GOT3 (cell line): ENCODE measurements around the gene GPR137B.

Experiments used
- DNase-seq: peaks from one replicate; lab custom pipeline; 2025; ENCODE audit warnings: mixed read lengths; lab: John Stamatoyannopoulos, UW

GPR137B gene

DNA sequence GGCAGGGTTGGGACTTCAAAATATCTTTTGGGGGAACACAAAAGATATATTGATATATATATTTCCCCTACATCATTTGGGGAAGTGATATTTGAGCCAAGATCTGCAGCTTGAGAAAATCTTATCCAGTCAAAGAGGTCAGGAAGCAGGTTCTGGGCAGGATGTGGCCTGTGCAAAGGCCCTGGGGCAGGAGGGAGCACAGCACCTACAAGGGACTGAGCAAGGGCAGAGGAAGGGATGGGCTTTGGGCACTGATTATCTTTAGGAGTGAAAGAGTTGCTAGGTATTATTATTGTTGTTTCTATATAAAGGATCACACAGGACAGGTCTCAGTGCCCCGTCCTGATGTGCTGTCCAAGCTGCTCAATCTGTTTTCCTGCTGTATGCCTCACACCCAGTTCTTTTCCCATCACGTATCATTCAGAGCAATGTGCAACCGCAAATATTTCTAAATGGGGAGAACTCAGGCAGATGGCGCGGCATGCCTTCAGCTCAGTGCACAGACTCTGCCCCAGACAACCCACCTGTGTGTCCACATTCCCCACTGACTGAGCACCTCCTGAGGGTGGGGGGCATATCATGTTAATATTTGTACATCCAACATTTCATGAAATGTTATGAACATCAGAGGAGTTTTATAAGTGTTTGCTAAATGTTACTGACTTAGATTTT, 28.1 kb upstream of the GPR137B start:
- DNase-seq: no peak

DNA sequence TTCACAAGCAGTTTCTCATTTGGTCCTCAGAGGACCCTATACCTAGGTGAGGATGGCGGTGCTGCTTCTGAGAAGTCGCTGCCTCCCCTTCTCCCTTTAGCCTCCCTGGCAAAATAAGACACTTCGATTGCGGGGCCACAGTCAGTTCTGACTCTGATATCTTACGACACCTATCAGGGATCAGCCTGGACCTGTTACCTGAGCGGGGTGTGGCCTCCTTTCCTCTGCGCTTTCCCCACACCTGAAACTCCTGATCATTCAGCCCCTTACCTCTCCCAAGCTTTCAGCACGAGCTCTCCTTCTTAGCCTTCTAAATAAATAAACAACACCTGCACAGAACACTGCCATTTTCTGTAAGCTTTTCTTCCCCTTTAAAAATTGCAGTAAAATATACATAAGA, 24.6 kb upstream of the GPR137B start:
- no peak for DNase-seq

DNA sequence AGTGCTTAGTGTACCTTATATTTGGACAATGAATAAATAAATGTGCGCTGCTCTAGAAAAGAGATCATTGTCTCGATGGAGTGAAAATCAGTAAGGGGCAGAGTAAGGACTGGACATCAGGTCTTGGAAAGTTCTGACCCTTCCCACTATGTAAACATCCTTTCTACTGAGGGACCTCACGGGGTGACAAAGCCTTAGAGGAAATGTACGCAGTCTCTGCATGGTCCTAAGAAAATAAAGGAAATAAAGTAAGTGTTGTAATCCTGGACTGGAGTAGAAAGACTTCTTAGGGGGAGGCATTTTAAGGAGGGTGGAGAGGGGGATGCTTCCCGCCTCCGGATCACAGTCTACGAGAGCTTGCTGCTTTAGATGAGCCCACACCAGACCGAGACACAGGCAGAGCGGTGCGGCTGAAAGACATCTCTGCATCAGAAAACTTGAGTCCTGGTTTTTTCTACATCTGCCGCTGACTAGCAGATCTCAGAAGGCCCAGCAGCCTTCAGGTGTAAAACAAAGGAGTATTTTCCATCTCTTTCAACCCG, 22.3 kb upstream of the GPR137B start:
- no peak for DNase-seq

DNA sequence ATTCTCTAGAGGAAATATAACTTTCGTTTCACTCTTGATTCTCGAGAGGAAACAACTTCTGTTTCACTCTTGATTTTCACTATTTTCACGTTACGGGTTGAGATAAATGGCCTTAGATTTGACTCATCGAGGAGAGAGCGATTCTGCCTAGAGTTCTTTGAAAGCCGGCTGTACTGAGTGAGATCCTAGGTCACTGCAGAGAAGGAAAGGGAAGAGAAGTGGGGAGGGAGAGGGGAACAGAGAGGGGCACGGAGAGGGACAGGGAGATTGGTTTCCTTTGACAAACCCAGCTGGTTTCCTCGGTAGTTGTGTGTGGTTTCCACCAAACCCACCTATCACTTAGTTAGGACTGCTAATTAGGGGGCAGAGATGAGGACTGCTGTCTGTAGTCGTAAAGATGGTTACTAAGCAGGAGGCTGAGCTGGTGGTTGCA, 21.6 kb upstream of the GPR137B start:
- DNase-seq: no peak

DNA sequence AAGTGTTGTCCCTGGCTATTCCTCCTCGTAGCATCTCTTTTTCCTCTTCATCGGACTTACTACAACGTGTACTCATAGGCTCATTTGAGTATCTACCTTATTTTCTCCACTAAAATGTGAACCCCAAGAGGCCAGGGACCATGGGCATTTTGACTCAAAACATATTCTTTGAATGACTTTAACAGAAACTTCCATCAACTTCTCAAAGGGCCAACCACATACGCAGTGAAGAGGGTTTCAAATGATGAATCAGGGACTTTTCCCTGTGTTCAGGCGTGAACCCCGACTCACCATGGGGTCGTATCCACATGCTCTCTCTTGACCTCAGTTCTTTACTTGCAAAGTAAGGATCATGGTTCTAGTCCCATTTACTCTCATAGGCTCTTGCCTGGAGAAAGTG, 20.2 kb upstream of the GPR137B start:
- DNase-seq: no peak

DNA sequence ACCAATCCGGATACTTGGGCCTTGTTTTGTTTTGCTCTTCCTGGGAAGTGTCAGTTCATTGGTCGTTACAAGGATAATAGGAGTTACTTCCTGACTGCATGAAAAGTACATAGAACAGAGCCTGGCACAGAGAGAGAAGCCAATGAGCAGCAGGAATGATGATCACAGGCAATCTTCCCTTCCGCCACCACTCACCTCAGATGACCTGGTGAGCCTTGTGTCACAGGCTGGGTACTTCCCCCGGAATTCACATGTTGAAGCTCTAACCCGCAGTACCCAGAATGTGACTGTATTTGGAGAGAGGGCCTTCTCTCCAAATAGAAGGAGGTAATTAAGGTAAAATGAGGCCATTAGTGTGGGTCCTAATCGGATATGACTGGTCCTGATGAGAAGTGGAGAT, 18.8 kb upstream of the GPR137B start:
- no peak for DNase-seq

DNA sequence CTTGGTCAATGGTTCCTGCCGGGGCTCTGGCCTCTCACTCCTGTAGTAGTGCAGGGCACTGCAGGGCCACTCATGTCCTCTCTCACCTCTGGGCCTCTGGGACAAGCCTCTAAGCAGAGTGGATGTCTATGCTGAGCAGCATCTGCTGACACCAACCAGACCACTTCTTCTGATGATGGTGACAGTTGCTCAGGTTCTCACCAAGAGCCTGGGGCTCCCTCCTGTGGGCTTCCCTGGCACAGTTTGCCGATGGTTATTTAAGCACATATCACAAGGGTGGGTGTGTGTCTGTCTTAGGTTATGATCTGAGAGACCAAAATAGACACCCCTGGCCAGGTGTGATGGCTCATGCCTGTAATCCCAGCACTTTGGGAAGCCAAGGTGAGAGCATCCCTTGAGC, 17.4 kb upstream of the GPR137B start:
- DNase-seq: no peak

DNA sequence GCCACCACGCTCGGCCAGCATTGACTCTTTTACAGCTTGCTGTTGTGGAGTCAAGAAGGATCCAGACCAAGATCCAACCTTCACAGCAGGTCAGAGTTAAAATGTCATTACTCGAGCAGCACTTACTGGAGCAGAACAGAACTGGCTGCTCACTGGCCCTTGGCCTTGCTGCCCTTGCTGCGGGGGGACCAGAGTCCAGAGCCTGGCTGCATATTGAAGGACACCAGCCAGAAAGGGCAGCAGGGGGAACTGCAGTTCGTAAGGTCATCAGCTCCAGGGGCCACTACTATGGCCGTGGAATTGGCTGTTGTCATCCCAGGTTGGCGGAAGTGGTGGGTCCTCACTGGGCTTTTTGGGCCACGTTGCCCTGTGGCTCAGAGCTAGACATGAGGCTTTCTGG, 15.3 kb upstream of the GPR137B start:
- no peak for DNase-seq

DNA sequence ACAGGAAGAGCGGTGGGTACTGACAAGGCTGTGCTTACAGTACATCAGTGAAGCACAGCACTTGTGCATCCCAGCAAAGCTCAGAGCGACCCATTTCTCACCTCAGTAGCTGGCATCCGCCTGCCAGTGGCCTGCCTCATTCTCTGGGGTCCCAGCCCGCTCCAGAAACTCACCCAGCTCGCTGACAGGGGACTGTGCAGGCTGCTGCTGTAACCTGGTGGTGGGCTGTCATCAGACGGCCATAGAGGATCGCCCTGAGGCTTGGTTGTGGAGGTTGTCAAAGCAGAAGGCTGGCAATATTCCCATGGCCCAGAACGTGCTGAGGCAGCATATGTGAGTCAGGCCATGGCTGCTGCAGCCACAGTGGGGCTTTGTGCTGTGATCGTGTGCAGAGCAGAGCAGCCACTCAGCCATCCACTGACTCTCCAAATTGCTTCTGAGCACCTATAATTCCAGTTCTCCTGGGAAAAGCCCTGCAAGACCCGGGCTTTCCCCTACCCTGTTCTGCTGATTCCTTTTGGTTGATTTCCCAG, 13.6 kb upstream of the GPR137B start:
- DNase-seq: no peak

DNA sequence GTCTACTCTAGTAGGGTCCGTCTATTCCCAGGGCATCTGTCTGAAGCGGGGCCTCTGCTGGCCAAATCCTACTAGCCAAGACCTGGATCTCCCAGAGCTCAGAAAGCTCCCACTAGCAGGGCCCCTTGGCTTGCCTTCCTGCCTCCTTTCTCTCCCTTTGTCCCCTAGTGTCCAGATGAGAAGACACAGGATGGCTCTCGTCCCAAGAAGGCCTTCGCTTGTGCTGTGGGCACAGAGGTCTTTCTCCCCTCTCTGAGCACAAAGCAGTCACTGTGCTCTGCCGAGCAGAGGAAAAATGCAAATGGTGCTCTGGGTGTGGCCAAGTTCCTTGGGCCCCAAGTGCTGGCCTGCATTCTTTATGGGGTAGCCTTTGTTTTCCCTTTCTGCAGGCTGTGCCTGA, 13.0 kb upstream of the GPR137B start:
- no peak for DNase-seq

DNA sequence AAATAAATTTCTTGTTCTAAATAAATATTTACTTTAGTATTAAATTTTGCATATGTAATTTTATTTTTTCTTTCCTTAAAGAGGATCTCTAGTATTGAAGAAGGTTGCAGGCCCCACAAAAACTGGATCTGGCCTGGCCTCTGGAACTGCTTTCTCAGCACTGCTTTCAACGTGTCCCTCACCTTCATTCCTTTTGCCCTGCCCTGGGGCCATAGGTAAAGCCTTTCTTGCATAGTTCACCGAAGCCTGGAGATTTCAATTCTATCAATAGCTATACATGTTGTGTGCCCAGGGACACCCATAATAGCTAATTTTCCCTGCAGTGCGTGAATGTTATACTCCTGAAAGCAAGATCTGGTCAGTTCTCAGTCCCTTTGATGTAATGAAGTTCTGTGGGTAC, 12.0 kb upstream of the GPR137B start:
- DNase-seq: no peak

DNA sequence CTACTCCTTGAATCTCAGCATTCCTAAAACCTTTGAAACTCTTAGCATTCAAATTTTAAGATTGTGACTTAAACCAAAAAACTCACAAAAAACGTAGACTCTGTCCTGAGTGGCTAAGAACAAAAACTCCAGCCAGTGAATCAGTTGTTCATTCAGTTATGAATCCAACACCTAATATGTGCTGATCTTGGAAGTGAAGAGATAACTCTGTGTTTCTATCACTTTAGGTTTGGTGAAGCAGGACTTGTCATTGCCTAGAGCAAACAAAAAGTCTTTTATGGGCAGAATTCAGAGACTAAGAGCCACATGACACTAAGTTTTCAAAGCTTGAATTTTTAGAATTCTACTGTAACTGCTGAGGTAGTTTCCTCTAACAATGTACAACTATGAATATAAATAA, 10.4 kb upstream of the GPR137B start:
- no peak for DNase-seq

DNA sequence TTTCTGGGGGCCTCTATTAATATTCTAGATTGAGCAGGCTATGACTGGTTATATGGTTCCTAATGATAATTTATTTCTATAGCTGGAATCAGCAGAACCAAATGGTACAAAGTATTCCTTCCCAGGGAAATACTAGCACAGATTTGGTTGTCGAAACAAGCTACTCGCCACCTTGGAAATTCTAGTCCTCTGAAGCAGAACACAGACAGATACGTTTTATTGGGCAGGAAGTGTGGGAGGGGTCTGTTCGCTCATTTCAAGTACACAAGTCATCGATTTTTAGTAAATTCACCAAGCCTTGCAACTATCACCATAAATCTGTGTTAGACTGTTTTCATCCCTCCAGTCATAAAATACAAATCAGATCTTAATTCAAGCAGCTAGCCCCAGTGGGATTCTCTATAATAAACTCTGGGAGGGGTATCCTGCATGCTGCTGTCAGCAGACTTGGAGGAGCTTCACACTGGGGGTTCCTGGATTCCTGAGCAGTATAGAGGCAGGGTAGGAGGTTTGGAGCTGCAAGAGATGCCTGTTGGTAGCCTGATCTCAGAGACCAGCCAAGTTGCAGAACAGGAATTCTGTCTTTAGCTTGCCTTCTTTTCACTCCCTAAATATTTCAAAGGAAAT, 9.8 kb upstream of the GPR137B start:
- no peak for DNase-seq

DNA sequence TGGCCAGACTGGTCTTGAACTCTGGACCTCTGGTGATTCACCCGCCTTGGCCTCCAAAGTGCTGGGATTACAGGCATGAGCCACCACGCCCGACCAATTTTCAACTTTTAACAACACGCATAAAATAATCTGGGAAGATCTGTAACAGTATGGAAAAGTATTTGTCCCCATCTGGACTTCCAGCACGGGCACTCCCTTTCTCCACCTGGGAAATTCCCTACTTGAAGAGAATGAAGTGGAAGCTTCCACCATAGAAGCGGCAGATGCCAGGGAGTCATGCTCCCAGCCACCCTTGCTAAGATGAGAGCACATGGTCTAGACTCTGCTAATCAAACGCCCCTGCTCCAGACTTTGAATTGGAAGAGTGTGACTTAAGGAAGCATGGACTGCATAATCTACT, 9.0 kb upstream of the GPR137B start:
- DNase-seq: no peak

DNA sequence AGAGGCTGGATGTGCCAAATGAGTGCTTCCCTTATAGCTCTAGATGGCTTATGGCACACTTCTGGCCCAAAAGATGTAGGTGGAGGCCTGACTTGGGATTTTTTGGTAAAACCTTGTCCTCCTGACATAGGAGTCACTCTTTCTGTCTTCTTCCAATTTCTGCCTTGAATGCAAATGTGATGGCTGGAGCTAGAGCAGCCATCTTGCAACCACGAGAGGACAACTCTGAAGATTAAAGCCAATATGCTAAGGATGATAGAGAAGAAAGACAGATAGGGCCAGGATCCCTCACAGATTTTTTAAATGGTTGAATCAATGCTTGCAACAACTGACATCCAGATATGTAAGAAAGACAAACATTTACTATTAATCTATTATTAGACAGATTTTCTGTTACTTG, 8.5 kb upstream of the GPR137B start:
- no peak for DNase-seq

DNA sequence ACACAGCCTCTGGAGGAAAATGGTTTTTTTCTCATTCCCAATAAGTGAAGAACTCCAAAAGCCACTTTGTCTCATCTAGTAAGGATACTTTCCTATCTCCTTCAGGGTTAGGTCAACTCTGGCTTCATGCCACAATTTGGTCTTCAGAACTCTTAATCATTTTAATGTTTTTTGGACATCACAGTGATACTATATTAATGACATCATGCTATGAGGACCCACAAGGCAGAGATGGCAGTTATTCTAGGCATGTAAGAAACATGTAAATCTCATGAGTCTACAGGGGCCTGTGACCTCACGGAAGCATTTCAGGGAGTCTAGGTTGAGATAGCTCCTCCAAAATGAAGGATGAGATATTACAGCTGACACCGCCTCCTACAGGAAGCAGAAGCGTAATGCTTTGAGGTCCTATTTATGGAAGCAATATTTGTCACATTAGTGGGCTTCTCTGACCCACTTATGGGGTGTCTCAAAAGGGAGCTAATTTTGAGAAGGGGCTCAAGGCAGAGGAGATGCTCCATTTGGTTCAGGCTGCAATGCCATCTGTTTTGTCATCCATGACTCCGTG, 5.0 kb upstream of the GPR137B start:
- DNase-seq: no peak

DNA sequence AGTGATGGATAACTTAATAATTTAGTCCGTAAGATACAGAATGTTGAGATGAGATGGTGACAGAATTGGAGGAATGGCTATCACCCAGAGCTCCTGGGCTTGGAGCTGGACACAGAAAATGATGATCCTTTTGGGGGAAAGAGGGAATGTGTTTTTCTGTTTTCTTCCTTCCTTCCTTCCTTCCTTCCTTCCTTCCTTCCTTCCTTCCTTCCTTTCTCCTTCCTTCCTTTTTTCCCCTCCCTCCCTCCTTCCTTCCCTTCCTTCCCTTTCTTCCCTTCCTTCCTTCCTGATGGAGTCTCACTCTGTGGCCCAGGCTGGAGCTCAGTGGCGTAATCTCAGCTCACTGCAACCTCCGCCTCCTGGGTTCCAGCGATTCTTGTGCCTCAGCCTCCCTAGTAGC, 2.8 kb upstream of the GPR137B start:
- DNase-seq: no peak

DNA sequence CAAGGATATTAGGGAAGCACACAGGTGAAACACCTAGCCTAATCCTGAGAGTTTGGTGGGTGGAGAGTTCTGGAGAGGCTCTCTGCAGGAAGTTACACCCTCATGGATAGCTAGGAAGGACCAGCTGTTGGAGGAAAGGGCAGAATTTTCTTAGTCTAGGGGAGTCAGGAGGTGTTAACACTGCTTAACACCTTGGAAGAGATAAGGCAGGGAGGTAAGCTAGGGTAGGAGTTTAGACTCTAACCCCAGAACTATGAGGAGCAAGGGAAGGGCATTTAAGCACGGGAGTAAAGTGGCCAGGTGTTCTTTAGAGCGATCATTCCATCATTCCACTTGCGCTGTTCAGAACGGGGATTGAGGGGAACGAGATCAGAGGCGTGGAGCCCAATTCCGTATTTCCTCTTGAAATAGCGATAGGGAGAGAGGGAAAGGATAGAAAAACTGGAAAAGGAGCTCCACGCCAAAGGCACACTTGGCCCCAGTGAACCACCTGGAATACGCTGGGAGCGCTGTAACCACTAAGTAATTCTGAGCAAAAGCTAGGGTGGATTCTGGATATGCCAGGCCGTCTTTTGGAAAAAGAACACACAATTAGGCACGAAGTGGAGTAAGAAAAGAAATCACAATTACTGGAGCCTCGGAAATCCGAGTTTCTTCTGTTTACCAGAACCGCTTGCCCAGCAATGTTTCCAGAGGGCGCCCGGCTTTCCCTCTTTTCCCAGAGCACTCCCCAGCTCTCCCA, 1.5 kb upstream of the GPR137B start:
- no peak for DNase-seq

DNA sequence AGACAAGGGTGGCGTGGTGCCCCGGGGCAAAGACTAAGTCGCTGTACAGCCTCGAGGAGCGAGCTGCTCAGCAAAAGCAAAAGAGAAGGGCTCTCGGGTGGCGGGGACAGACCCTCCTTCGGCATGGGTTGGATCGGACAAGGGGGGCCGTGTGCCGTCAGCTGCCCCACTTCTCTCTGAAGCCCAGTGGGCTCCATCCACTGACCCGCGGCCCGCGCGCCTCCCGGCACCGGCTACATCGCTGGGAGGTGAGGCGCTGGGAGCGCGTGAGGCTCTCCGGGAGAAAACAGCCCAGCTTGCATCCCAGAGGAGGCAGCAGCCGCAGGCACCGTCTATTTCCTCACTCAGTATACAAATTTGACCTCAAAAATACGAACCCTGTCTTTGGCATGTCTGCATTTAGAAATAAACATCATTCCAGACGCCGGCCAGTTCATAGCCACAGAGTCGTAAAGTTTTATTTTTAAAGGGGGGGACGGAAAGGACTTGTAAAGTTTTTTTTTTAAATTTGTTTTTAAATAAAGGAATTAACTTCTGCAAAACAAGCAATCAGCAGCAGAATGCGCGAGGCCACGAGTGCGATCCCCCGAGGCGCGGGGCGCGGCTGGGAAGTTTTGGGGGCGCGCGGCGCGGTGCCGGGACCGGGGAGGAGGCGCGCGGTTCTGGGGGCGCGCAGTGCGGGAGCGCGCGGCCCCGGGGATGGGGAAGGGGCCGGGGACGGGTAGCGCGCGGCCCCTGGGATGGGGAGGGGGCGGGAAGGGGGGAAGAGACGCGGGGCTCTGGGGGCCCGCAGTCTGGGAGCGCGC, 689 bp upstream of the GPR137B start:
- peak; percentile 57 for DNase-seq

DNA sequence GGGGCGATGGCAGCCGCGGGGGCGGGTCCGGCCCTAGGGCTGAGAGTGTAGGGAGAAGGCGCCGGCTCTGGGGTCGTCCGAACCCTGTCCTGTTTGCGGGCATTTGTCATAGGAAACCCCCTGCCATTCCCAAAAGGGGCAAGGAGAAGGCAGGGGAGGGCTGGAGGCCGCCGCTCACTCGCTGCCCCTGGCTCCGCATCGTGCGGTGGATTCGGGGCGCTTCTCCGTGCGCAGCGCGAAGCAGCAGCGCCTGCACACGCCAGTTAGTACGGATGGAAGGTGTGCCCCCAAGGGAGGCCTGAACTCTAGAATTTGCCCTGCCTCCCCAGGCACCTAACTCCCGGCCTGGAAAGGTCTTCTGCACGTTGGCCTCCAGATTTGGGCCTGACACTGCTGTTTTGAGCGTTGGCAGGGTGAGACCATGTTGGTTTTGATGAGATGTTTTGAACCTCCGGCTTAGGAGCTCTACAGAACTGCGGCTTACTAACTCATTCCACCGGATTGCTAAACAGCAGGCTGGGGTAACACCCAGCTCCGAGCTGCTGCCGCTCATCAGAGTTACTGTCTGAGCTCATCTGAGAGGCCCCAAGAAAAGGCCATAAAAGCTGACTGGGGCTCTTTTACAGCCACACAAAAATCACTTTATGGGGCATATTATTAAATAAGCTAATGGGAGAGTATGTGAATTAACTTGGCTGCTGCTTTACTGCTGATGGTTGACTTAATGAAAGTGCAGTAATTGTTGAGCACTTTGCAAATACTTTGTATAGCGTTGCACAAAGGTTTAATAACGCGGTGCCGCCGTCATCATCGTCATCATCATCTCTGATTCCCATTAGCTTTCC, 987 bp downstream of the GPR137B start:
- peak; percentile 9 for DNase-seq

DNA sequence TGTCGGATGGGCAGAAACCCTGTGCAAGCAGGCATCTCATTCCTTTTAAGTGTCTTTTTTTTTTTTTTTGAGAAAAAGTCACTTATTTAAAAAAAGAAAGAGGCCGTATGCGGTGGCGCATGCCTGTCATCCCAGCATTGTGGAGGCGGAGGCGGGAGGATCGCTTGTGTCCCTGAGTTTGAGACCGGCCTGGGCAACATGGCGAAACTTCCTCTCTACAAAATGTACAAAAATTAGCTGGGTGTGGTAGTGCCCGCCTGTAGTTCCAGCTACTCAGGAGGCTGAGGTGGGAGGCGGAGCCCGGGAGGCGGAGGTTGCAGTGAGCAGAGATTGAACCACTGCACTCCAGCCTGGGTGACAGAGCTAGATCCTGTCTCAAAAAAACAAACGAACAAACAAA, 1.7 kb downstream of the GPR137B start:
- DNase-seq: no peak
